HepG2 (cell line): ENCODE measurements around the gene ZSWIM5. TPM values are rescaled to one million over a fixed set of nuclear protein-coding genes. Genes with fewer than 3 reads are reported as not detected.

Source experiments
- ATAC-seq: fragments of 200-7000 bp; cut with Tn5 transposase; 3 replicates; pipeline ENCODE4 v1.9.1; 2020; ENCODE audit warnings: mild to moderate bottlenecking, moderate library complexity
- BruUV-seq: library from RNA; stranded (reverse); fragments of 400-500 nt; replicated peaks from 2 replicates; lab custom pipeline; 2021; lab: Mats Ljungman, UMichigan
- CTCF ChIA-PET: fragments of 300-600 bp; formaldehyde crosslinking; extraction: SDS; loops from one replicate; lab custom pipeline; 2021; ENCODE audit warnings: low total read pairs, inconsistent platforms, low intra/inter-chr PET ratio; lab: Yijun Ruan, JAX
- POLR2A ChIA-PET: fragments of 350-600 bp; sonication (Branson Sonifier 250); formaldehyde crosslinking; loops from one replicate; lab custom pipeline; 2020; ENCODE audit warnings: antibody characterized with exemption, inconsistent platforms; lab: Yijun Ruan, JAX
- DNase-seq: peaks from one replicate; pipeline ENCODE4 v3.0.0-alpha.2; 2015; ENCODE audit warnings: low spot score
- FAIRE-seq: peaks from 3 replicates; lab custom pipeline; 2011; peaks lifted over from hg19 to GRCh38; lab: Jason Lieb, UNC
- H2AFZ ChIP-seq: one replicate; pipeline ENCODE4 v1.6.1; 2011; ENCODE audit warnings: low read length, inconsistent platforms
- H3K27ac ChIP-seq: fragments of 300-600 bp; 3 replicates; pipeline ENCODE4 v1.8.0; 2011; ENCODE audit warnings: mixed run types, mild to moderate bottlenecking, mixed read lengths, low read length, inconsistent platforms; ENCODE audit not compliant: insufficient read depth; ENCODE audit errors: extremely low read length
- H3K27me3 ChIP-seq, 2 experiments: fragments of 200-600 bp in 1 of 2; 2 replicates in 1 of 2; 3 replicates in 1 of 2; pipeline versions ENCODE4 v1.6.0 to v1.8.0; 2011; ENCODE audit warnings: low read length in 2 of 2, mild to moderate bottlenecking in 2 of 2, moderate library complexity in 2 of 2, inconsistent platforms in 1 of 2; ENCODE audit not compliant: insufficient read depth in 2 of 2, control insufficient read depth in 1 of 2
- H3K36me3 ChIP-seq, 2 experiments: fragments of 200-600 bp in 1 of 2; replicated peaks in 1 of 2; 2 replicates in 1 of 2; 3 replicates in 1 of 2; pipeline versions ENCODE4 v1.5.1 to v1.8.0; 2011; ENCODE audit warnings: low read length in 2 of 2, inconsistent platforms in 1 of 2; ENCODE audit not compliant: insufficient read depth in 2 of 2, control insufficient read depth in 1 of 2
- H3K4me1 ChIP-seq: 2 replicates; pipeline ENCODE4 v1.5.1; 2012; ENCODE audit warnings: low read length, inconsistent platforms; ENCODE audit not compliant: insufficient read depth
- H3K4me2 ChIP-seq: 2 replicates; pipeline ENCODE4 v1.6.0; 2011; ENCODE audit warnings: low read depth, low read length, inconsistent platforms
- H3K4me3 ChIP-seq, 3 experiments: fragments of 200-600 bp in 1 of 3; sonication (generic), shearing (Covaris generic) in 1 of 3; replicated peaks in 1 of 3; 2 replicates each; pipeline ENCODE4 v1.5.1; 2011 to 2016; ENCODE audit warnings: low read length in 3 of 3, inconsistent platforms in 2 of 3, low read depth in 2 of 3, mild to moderate bottlenecking in 2 of 3, control low read depth in 1 of 3, mixed read lengths in 1 of 3; ENCODE audit not compliant: insufficient read depth in 1 of 3
- H3K79me2 ChIP-seq: one replicate; pipeline ENCODE4 v1.6.1; 2011; ENCODE audit warnings: low read length, inconsistent platforms; ENCODE audit not compliant: insufficient read depth
- H3K9ac ChIP-seq: 2 replicates; pipeline ENCODE4 v1.6.0; 2011; ENCODE audit warnings: mild to moderate bottlenecking, low read depth, low read length, inconsistent platforms; ENCODE audit not compliant: insufficient read depth
- H3K9me3 ChIP-seq: 2 replicates; pipeline ENCODE4 v1.5.1; 2012; ENCODE audit warnings: mild to moderate bottlenecking, low read length
- H4K20me1 ChIP-seq: 2 replicates; pipeline ENCODE4 v1.6.0; 2011; ENCODE audit warnings: inconsistent platforms, mild to moderate bottlenecking, low read length, moderate library complexity; ENCODE audit not compliant: insufficient read depth
- NFIB ChIP-seq: sonication (generic); formaldehyde crosslinking; IDR thresholded peaks from 2 replicates; pipeline ENCODE4 v1.9.0; 2021; ENCODE audit warnings: missing genetic modification reagents, mild to moderate bottlenecking, borderline replicate concordance
- RBM22 ChIP-seq: fragments of 200-400 bp; formaldehyde crosslinking; optimal IDR thresholded peaks from 2 replicates; pipeline ENCODE3; 2017; ENCODE audit warnings: mild to moderate bottlenecking, low read length, moderate library complexity
- SSRP1 ChIP-seq: IDR thresholded peaks from 2 replicates; pipeline ENCODE4 v1.6.1; 2016; ENCODE audit warnings: control low read depth
- ZC3H13 ChIP-seq: sonication (generic); formaldehyde crosslinking; IDR thresholded peaks from 2 replicates; pipeline ENCODE4 v1.8.1; 2023; ENCODE audit warnings: mild to moderate bottlenecking, missing genetic modification reagents, moderate library complexity
- ZNF709 ChIP-seq: sonication (generic); formaldehyde crosslinking; IDR thresholded peaks from 2 replicates; pipeline ENCODE4 v1.5.0; 2020; ENCODE audit warnings: mild to moderate bottlenecking, missing genetic modification reagents
- WGBS: methylation state at CpG from one replicate; pipeline ENCODE4 v1.1.6; 2017; ENCODE audit warnings: low lambda C conversion rate; 5-methylcytosine and 5-hydroxymethylcytosine counted together
- in situ Hi-C: cut with HindIII; loops from 2 replicates; pipeline ENCODE4 v1.10.0; 2017; ENCODE audit warnings: low pct_unique_long_range_greater_than_20kb; ENCODE audit not compliant: extremely low pct_ligation_motif_present
- intact Hi-C: fragments of 100-400 bp; cut with micrococcal nuclease; formaldehyde crosslinking; loops from one replicate; pipeline ENCODE4 v1.10.0; 2022; ENCODE audit not compliant: unreplicated experiment
- polyA plus RNA-seq, 8 experiments: library from polyadenylated mRNA; depleted of rRNA in 3 of 8; stranded (reverse) in 7 of 8; unstranded in 1 of 8; fragments of >200 nt; fragmentation: Illumina TruSeq in 4 of 8; extraction: Trizol in 4 of 8; gene quantifications; 2 replicates each; pipeline versions ENCODE4 v1.2.1 to v1.2.3, GENCODE V29; 2011 to 2016; ENCODE audit warnings: low read depth in 4 of 8, missing spikeins in 1 of 8, mixed read lengths in 1 of 8; ENCODE audit not compliant: insufficient read depth in 1 of 8
- total RNA-seq, 5 experiments: library from RNA; depleted of rRNA; stranded (reverse); fragments of >200 nt; fragmentation: Illumina TruSeq; extraction: Trizol; gene quantifications; 2 replicates each; pipeline ENCODE4 v1.2.3, GENCODE V29; 2016; ENCODE audit warnings: low read depth in 1 of 5

ZSWIM5 gene
- total and polyA plus RNA-seq, 2 of the 13 experiments (the other 11 are each of a cell fraction or from before 2014, with no cell fraction given): 11.0 to 20.6 TPM

DNA sequence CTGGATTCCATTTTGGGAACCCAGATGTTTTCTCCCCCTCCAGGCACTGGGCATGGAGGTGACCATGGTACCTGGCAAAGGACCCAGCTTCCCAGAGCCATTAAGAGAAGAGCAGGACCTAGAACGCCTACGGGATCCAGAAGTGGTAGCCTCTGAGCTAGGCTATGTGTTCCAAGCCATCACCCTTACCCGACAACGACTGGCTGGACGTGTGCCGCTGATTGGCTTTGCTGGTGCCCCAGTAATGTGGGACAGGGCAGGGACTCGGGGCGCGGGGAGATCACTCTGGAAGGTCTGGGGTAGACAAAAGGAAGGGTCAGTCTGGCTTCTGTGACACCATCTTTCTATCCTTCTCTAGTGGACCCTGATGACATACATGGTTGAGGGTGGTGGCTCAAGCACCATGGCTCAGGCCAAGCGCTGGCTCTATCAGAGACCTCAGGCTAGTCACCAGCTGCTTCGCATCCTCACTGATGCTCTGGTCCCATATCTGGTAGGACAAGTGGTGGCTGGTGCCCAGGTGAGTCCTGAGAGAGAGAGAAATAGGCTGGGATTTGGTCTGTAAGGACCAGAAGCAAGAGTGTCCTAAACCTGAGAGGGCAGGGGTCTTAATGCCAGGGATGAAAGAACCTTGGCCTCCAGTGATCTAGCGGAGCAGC is 192.7 kb downstream of the ZSWIM5 start:
- POLR2A ChIA-PET: interaction anchor here (0.5 to 10.4 kb wide), 9 partner anchors 25 to 485 kb away, joined by 3 to 231 read pairs (median 8); partner anchors contain the start of genes EIF2B3, MUTYH, PLK3 and TESK2
- CTCF ChIA-PET: interaction anchor here (2.1 to 2.2 kb wide), 2 partner anchors 287 to 290 kb away, joined by 12 to 24 read pairs; no protein-coding TSS in a partner anchor
- BruUV-seq: no TSS peak
- peak overlapping the region; percentile 79; the same call in 1 of the 2 replicates for H3K9ac ChIP-seq
- peak overlapping the region; percentile 99 for H3K4me2 ChIP-seq
- in situ Hi-C loops: loop anchor here (5.0 to 25.0 kb wide), 4 partner anchors 176 to 479 kb away; partner anchors contain the start of genes PTCH2 and TESK2
- no peaks in the 10 kb centered on the region for H3K9me3 ChIP-seq
- peaks cover 32% of the 10 kb centered on the region for H3K4me1 ChIP-seq
- no peak for DNase-seq
- ATAC-seq: no peak
- peaks cover 26% of the 10 kb centered on the region for H3K79me2 ChIP-seq
- FAIRE-seq: no peak
- no peak for TF ChIP-seq SSRP1 (CRISPR knock-in tag)
- TF ChIP-seq ZC3H13 (CRISPR knock-in tag): 0 out of 2 replicates have a peak, but pooled peaks have one; percentile 33
- TF ChIP-seq ZNF709 (CRISPR knock-in tag): 0 out of 2 replicates have a peak, but pooled peaks have one; percentile 2
- TF ChIP-seq RBM22: peak; percentile 21
- H4K20me1 ChIP-seq: no peaks in the 10 kb centered on the region
- no peaks in the 10 kb centered on the region; a peak in 1 of 5 replicates for H3K27me3 ChIP-seq
- H3K36me3 ChIP-seq: peaks cover 2 to 23% of the 10 kb centered on the region in 2 experiments; a peak in 3 of 5 replicates
- intact Hi-C loops: loop anchor here (1.0 to 5.0 kb wide), 3 partner anchors 176 to 287 kb away; no protein-coding TSS in a partner anchor
- 89% methylated on average over 11 of the region's 12 CpGs for WGBS
- H2AFZ ChIP-seq: no peak overlapping the region
- H3K4me3 ChIP-seq: peak overlapping the region in 1 of 3 experiments; percentile 95; a peak in 2 of 6 replicates
- peak overlapping the region; percentile 85 for H3K27ac ChIP-seq

DNA sequence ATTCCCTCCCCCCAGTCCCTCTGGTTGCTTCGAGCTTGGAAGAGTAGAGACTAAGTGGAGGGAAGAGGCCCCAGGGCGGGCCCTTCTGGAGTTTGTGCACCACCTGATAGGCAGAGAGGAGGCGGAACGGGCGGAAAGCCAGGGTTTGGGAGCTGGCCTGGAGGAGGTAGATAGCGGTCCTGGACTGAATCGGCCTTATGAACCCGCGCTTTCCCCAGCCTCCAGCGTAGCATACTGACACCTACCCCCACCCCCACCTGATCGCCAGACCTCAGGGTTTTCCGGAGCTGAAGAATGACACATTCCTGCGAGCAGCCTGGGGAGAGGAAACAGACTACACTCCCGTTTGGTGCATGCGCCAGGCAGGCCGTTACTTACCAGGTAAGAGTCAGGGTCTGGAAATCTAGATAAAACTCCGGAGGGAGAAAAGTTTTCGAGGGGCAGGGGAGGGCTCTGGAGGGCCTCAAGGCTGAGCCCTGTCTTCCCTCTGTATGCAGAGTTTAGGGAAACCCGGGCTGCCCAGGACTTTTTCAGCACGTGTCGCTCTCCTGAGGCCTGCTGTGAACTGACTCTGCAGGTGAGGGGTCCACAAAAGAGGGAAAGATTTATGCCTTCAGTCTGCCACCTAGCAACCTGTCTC is 193.6 kb downstream of the ZSWIM5 start:
- H3K79me2 ChIP-seq: peaks cover 26% of the 10 kb centered on the region
- ChIA-PET POLR2A (interaction anchor here (0.6 to 10.4 kb wide), 21 partner anchors 16 to 880 kb away, joined by 3 to 231 read pairs (median 8); partner anchors contain the start of genes BTBD19, CCDC163, DYNLT4 and EIF2B3), CTCF (interaction anchor here (0.7 to 2.2 kb wide), 4 partner anchors 288 to 292 kb away, joined by 3 to 24 read pairs (median 8); no protein-coding TSS in a partner anchor)
- no peaks in the 10 kb centered on the region for H3K9me3 ChIP-seq
- FAIRE-seq (peak; percentile 43), ATAC-seq (peak; percentile 57), DNase-seq (peak; percentile 72)
- H4K20me1 ChIP-seq: no peaks in the 10 kb centered on the region
- WGBS: 5% methylated on average over 14 of the region's 21 CpGs
- H3K4me2 ChIP-seq: peak overlapping the region; percentile 99
- peak overlapping the region; percentile 62 to 95 (median 78) for H3K4me3 ChIP-seq
- H3K27ac ChIP-seq: peak overlapping the region; percentile 85
- intact Hi-C loops: loop anchor here (1.0 to 5.0 kb wide), 3 partner anchors 175 to 292 kb away; no protein-coding TSS in a partner anchor
- in situ Hi-C loops: loop anchor here (5.0 to 25.0 kb wide), 4 partner anchors 175 to 480 kb away; partner anchors contain the start of genes PTCH2 and TESK2
- H2AFZ ChIP-seq: no peak overlapping the region
- peaks cover 32% of the 10 kb centered on the region for H3K4me1 ChIP-seq
- H3K9ac ChIP-seq: peak overlapping the region; percentile 79
- H3K36me3 ChIP-seq: peaks cover 2 to 32% of the 10 kb centered on the region in 2 experiments; a peak in 3 of 5 replicates
- BruUV-seq: TSS peak; percentile 74
- no peaks in the 10 kb centered on the region; a peak in 1 of 5 replicates for H3K27me3 ChIP-seq
- no peak for TF ChIP-seq NFIB (CRISPR knock-in tag)
